Measurements from ENCODE around the gene PICALM. TPM values are rescaled to one million over a fixed set of nuclear protein-coding genes. Genes with fewer than 3 reads are reported as not detected.

Gene PICALM
- total and polyA plus RNA-seq, 2 of the 13 experiments (the other 11 are each of a cell fraction or from before 2014, with no cell fraction given): 97.6 to 154 TPM

DNA sequence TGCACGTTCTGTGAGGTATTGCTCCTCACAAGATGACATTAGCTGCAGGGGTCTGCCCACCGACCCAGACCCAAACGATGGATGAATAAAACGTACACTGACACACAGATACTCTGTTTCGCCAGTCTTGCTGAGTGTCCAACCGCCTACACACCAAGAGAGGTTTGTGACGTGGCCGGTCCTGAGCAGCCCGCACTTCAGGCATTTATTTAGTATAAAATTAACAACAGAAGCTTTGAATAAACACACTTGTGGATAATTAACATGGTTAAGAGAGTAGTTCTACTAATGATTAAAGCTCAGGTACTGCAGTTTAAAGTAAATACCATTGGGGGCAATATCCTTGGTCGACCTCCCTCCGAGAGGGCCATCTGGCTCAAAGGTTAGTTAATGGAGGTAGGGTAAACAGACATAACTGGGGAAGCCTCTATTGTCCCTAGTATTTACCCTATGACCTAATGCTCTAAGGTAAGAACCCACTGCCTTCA lies 138.0 kb downstream of the PICALM start (continued):
- TF ChIP-seq ZBTB39 (CRISPR knock-in tag; IDR thresholded peaks at IDR 0.05): peak; percentile 96
- no peak for TF ChIP-seq MXD3 (CRISPR knock-in tag; IDR thresholded peaks at IDR 0.05)
- TF ChIP-seq TGIF2 (CRISPR knock-in tag; IDR thresholded peaks at IDR 0.05): peak; percentile 51; the same call in 1 of the 2 replicates
- 0 out of 2 replicates have a peak, but pooled peaks have one; percentile 48 for TF ChIP-seq RFXAP (CRISPR knock-in tag; IDR thresholded peaks at IDR 0.05; ENCODE audit: borderline replicate concordance)
- no peak for TF ChIP-seq ZNF775 (CRISPR knock-in tag; IDR thresholded peaks at IDR 0.05; ENCODE audit: borderline replicate concordance)
- peak; percentile 89 for TF ChIP-seq ATF7 (IDR thresholded peaks at IDR 0.05)
- TF ChIP-seq ATF7 (CRISPR knock-in tag; IDR thresholded peaks at IDR 0.05): peak; percentile 92; the same call in 1 of the 2 replicates
- no peak for TF ChIP-seq FLYWCH1 (CRISPR knock-in tag; IDR thresholded peaks at IDR 0.05)
- no peak for TF ChIP-seq BATF2 (CRISPR knock-in tag; IDR thresholded peaks at IDR 0.05)
- TF ChIP-seq GATAD2A (CRISPR knock-in tag; IDR thresholded peaks at IDR 0.05): peak; percentile 97
- TF ChIP-seq RCOR2 (CRISPR knock-in tag; IDR thresholded peaks at IDR 0.05): peak; percentile 76; the same call in 1 of the 2 replicates
- peak; percentile 61; the same call in 1 of the 2 replicates for TF ChIP-seq MAZ (IDR thresholded peaks at IDR 0.05; ENCODE audit: borderline replicate concordance, low read depth, low read length)
- TF ChIP-seq MAZ (CRISPR knock-in tag; IDR thresholded peaks at IDR 0.05; ENCODE audit: low read depth): 0 out of 2 replicates have a peak, but pooled peaks have one; percentile 62
- peak; percentile 93 for TF ChIP-seq HNF1A (IDR thresholded peaks at IDR 0.05; ENCODE audit: low read depth)
- TF ChIP-seq HNF1A (CRISPR knock-in tag; IDR thresholded peaks at IDR 0.05; ENCODE audit: borderline replicate concordance): peak; percentile 90; the same call in 1 of the 2 replicates
- no peak for TF ChIP-seq NCOA5 (CRISPR knock-in tag; IDR thresholded peaks at IDR 0.05)
- peak in 1 of 2 experiments; percentile 56; a peak in 1 of 4 replicates for TF ChIP-seq REST (IDR thresholded peaks at IDR 0.05; ENCODE audit: borderline replicate concordance in 1 of 2, low read depth in 1 of 2, low read length in 2 of 2)
- peak; percentile 66 for TF ChIP-seq GFI1 (CRISPR knock-in tag; IDR thresholded peaks at IDR 0.05; ENCODE audit: borderline replicate concordance)
- 0 out of 2 replicates have a peak, but pooled peaks have one; percentile 34 for TF ChIP-seq HOXA5 (CRISPR knock-in tag; IDR thresholded peaks at IDR 0.05)
- TF ChIP-seq ISL2 (CRISPR knock-in tag; IDR thresholded peaks at IDR 0.05): peak; percentile 97
